Measurements from ENCODE around the gene UGT1A4. TPM values are rescaled to one million over a fixed set of nuclear protein-coding genes. Genes with fewer than 3 reads are reported as not detected.

Gene UGT1A4
- total RNA-seq, 1 experiment from 2014 or later = not detected

DNA sequence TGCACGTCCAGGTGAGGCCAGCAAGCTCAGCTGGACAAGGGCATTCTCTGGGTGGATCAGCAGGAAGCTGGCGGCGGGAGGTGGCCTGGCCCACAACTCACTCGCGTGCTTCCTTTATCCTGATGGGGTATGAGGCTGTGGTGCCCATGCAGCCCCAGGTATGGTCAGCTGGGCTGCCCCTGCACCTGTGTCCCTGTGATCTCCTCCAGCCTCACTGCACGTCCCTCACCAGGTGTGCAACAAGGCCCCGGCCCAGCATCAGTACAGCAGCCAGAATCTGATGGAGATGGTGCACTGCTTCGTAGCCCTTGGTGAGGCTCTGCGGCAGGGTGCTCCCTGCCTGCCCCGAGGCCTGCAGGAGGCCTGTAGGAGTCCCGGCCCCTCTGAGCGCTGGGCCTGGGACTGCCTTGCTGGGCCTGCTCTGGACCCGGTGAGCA lies 77.2 kb downstream of the UGT1A4 start:
- no peak overlapping the region for H3K18ac ChIP-seq (ENCODE audit: insufficient read length, low read depth, low read length)
- no CpG with 5 or more reads among the region's 13 CpGs for WGBS (ENCODE audit: extremely low coverage, insufficient read length, low lambda C conversion rate)
- H2BK120ac ChIP-seq (ENCODE audit: low read depth, low read length, poor library complexity, severe bottlenecking) = no peak overlapping the region
- H3K23me2 ChIP-seq (ENCODE audit: insufficient read length, low read depth, low read length, poor library complexity, severe bottlenecking) = no peaks in the 10 kb centered on the region
- no peak overlapping the region for H2BK12ac ChIP-seq (ENCODE audit: insufficient read length, low read depth, low read length)
- no peaks in the 10 kb centered on the region for H3K4me1 ChIP-seq (ENCODE audit: insufficient read depth, low read length)
- H2BK15ac ChIP-seq (ENCODE audit: low read depth, low read length) = no peak overlapping the region
- H3K79me2 ChIP-seq (ENCODE audit: insufficient read depth, low read length) = no peaks in the 10 kb centered on the region
- no peaks in the 10 kb centered on the region for H3K79me1 ChIP-seq (ENCODE audit: insufficient read depth, low read depth, low read length, poor library complexity, severe bottlenecking)
- no peak overlapping the region for H2AFZ ChIP-seq (ENCODE audit: low read length)
- H3K27me3 ChIP-seq (ENCODE audit: insufficient read depth, low read length) = no peaks in the 10 kb centered on the region
- H3T11ph ChIP-seq (ENCODE audit: low read length) = no peak overlapping the region
- H3K36me3 Mint-ChIP-seq (ENCODE audit: insufficient read depth in 1 of 3, low read depth in 3 of 3) = peaks cover 0 to 4% (median 2%) of the 10 kb centered on the region in 3 experiments; a peak in 3 of 7 replicates
- peaks cover 2 to 4% of the 10 kb centered on the region in 2 experiments; a peak in 3 of 4 replicates for H3K4me1 Mint-ChIP-seq
- H3K14ac ChIP-seq (ENCODE audit: insufficient read depth, low read length) = no peak overlapping the region
- no peak overlapping the region for H3K4me3 Mint-ChIP-seq
- H4K5ac ChIP-seq (ENCODE audit: insufficient read length, low read depth, low read length) = no peak overlapping the region
- H3K9me3 ChIP-seq (ENCODE audit: control insufficient read depth, low read depth, low read length) = no peaks in the 10 kb centered on the region
- DNase-seq = peak; percentile 20
- no peak overlapping the region for H2BK20ac ChIP-seq (ENCODE audit: low read depth, low read length, poor library complexity, severe bottlenecking)
- peaks cover 13% of the 10 kb centered on the region for H3K27me3 Mint-ChIP-seq (ENCODE audit: low read depth)
- TF ChIP-seq, protein P1, sequence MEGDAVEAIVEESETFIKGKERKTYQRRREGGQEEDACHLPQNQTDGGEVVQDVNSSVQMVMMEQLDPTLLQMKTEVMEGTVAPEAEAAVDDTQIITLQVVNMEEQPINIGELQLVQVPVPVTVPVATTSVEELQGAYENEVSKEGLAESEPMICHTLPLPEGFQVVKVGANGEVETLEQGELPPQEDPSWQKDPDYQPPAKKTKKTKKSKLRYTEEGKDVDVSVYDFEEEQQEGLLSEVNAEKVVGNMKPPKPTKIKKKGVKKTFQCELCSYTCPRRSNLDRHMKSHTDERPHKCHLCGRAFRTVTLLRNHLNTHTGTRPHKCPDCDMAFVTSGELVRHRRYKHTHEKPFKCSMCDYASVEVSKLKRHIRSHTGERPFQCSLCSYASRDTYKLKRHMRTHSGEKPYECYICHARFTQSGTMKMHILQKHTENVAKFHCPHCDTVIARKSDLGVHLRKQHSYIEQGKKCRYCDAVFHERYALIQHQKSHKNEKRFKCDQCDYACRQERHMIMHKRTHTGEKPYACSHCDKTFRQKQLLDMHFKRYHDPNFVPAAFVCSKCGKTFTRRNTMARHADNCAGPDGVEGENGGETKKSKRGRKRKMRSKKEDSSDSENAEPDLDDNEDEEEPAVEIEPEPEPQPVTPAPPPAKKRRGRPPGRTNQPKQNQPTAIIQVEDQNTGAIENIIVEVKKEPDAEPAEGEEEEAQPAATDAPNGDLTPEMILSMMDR (conservative IDR thresholded peaks at IDR 0.05) = no peak
- H3K4ac ChIP-seq (ENCODE audit: low read depth, low read length) = no peak overlapping the region
- H4K20me1 ChIP-seq (ENCODE audit: control insufficient read depth, insufficient read depth, insufficient read length) = no peaks in the 10 kb centered on the region
- H2BK5ac ChIP-seq (ENCODE audit: insufficient read length, low read length) = no peak overlapping the region
- H4K91ac ChIP-seq (ENCODE audit: insufficient read length, low read depth, low read length) = no peak overlapping the region
- H3K56ac ChIP-seq (ENCODE audit: insufficient read length, low read depth, low read length) = no peak overlapping the region
- H3K9me3 Mint-ChIP-seq = peaks cover 8 to 9% of the 10 kb centered on the region in 2 experiments
- no peak overlapping the region for H3K4me2 ChIP-seq (ENCODE audit: insufficient read depth, insufficient read length, low read length)
- H3K27ac Mint-ChIP-seq = peak overlapping the region in 1 of 3 experiments; percentile 77; a peak in 1 of 7 replicates
- H2AK5ac ChIP-seq (ENCODE audit: insufficient read length, low read length) = no peak overlapping the region
- H4K8ac ChIP-seq (replicated peaks; ENCODE audit: insufficient read length, low read depth, low read length) = no peak overlapping the region
- no peak overlapping the region for H3K27ac ChIP-seq (ENCODE audit: insufficient read length, low read depth, low read length)
- no peak overlapping the region for H3K9ac ChIP-seq (ENCODE audit: extremely low read depth, insufficient read length, low read length)
- H3K23ac ChIP-seq (ENCODE audit: insufficient read length, low read depth, low read length) = no peak overlapping the region
